Erythroblast (primary cell): ENCODE measurements around the gene SLC6A11.

Source experiments
- GATA1 ChIP-seq: IDR thresholded peaks from 2 replicates; pipeline ENCODE4 v1.6.1; 2011; ENCODE audit warnings: low read depth, mild to moderate bottlenecking, control low read depth, low read length, moderate library complexity
- POLR2A ChIP-seq: IDR thresholded peaks from 2 replicates; pipeline ENCODE4 v1.6.1; 2011; ENCODE audit warnings: mild to moderate bottlenecking, low read length

DNA sequence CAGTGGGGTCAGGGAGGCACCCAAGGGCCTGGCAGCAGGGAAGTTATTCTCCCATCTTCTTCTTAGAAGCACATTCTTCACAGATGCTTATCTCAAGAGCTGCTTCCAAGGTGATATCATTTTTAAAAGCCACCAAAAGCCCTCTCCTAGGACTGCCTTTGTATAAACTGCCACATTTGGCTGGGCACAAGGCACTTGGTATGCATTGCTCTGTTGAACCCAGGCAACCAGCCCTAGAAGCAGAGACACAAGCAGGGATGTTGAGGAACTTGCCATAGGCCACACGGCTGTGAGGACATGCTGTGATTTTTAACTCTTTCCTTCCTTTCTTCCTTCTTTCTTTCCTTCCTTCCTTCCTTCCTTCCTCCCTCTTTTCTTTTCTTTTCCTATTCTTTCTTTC, 169.2 kb downstream of the SLC6A11 start:
- TF ChIP-seq POLR2A (no peak), GATA1 (no peak)
